Neuronal stem cell (in vitro differentiated cells): ENCODE measurements around the gene PDCD1.

ENCODE experiments used
- DNase-seq: peaks from one replicate; pipeline ENCODE4 v3.0.0-alpha.2; 2013; ENCODE audit warnings: low spot score
- H2AFZ ChIP-seq: one replicate; pipeline ENCODE4 v1.6.1; 2013; ENCODE audit warnings: mild to moderate bottlenecking, low read length, inconsistent platforms
- H2AK5ac ChIP-seq: 2 replicates; pipeline ENCODE4 v1.6.1; 2013; ENCODE audit warnings: low read depth, mild to moderate bottlenecking, inconsistent platforms, low read length, moderate library complexity, mixed read lengths
- H2BK120ac ChIP-seq: 2 replicates; pipeline ENCODE4 v1.6.1; 2013; ENCODE audit warnings: low read depth, mild to moderate bottlenecking, inconsistent platforms, low read length, moderate library complexity, mixed read lengths
- H2BK12ac ChIP-seq: one replicate; pipeline ENCODE4 v1.6.1; 2013; ENCODE audit warnings: low read length, inconsistent platforms
- H2BK15ac ChIP-seq: 2 replicates; pipeline ENCODE4 v1.6.1; 2013; ENCODE audit warnings: mild to moderate bottlenecking, low read length, inconsistent platforms, mixed read lengths
- H2BK5ac ChIP-seq: one replicate; pipeline ENCODE4 v1.6.1; 2013; ENCODE audit warnings: inconsistent platforms, mild to moderate bottlenecking, low read length, moderate library complexity
- H3K14ac ChIP-seq: one replicate; pipeline ENCODE4 v1.6.1; 2013; ENCODE audit warnings: low read length, inconsistent platforms
- H3K18ac ChIP-seq: 2 replicates; pipeline ENCODE4 v1.6.1; 2013; ENCODE audit warnings: low read length, inconsistent platforms
- H3K23ac ChIP-seq: 2 replicates; pipeline ENCODE4 v1.6.1; 2013; ENCODE audit warnings: low read depth, mild to moderate bottlenecking, mixed read lengths, low read length, inconsistent platforms; ENCODE audit not compliant: poor library complexity
- H3K27ac ChIP-seq: replicated peaks from 3 replicates; pipeline ENCODE4 v1.5.1; 2013; ENCODE audit warnings: low read length, inconsistent platforms
- H3K27me3 ChIP-seq, 3 experiments: 2 replicates each; pipeline ENCODE4 v1.6.1; 2013; ENCODE audit warnings: low read length in 3 of 3, mild to moderate bottlenecking in 2 of 3, inconsistent platforms in 1 of 3, low read depth in 1 of 3, mixed read lengths in 1 of 3, moderate library complexity in 1 of 3; ENCODE audit not compliant: control insufficient read depth in 3 of 3, insufficient read depth in 3 of 3
- H3K36me3 ChIP-seq, 2 donors: replicated peaks in 1 of 2; 2 replicates each; pipeline ENCODE4 v1.6.1; 2013; ENCODE audit warnings: low read length in 2 of 2; ENCODE audit not compliant: control insufficient read depth in 2 of 2, insufficient read depth in 2 of 2
- H3K4ac ChIP-seq: 2 replicates; pipeline ENCODE4 v1.6.1; 2013; ENCODE audit warnings: inconsistent platforms, mild to moderate bottlenecking, low read length, moderate library complexity
- H3K4me1 ChIP-seq, 2 donors: 1 replicate in 1 of 2; 2 replicates in 1 of 2; pipeline ENCODE4 v1.6.1; 2013; ENCODE audit warnings: low read length in 2 of 2, low read depth in 1 of 2; ENCODE audit not compliant: control insufficient read depth in 2 of 2, insufficient read depth in 1 of 2
- H3K4me2 ChIP-seq: one replicate; pipeline ENCODE4 v1.6.1; 2013; ENCODE audit warnings: mild to moderate bottlenecking, low read length, inconsistent platforms; ENCODE audit not compliant: insufficient read depth, poor library complexity, severe bottlenecking
- H3K4me3 ChIP-seq, 2 donors: 2 replicates each; pipeline ENCODE4 v1.5.1; 2013; ENCODE audit warnings: low read length in 2 of 2, mild to moderate bottlenecking in 2 of 2, inconsistent platforms in 1 of 2, moderate library complexity in 1 of 2
- H3K79me1 ChIP-seq: one replicate; pipeline ENCODE4 v1.6.1; 2013; ENCODE audit warnings: low read depth, mild to moderate bottlenecking, inconsistent platforms, low read length, moderate library complexity
- H3K9ac ChIP-seq: one replicate; pipeline ENCODE4 v1.6.1; 2013; ENCODE audit warnings: mild to moderate bottlenecking, low read depth, low read length, inconsistent platforms; ENCODE audit not compliant: poor library complexity
- H3K9me3 ChIP-seq, 2 donors: replicated peaks in 1 of 2; 2 replicates each; pipeline versions ENCODE3 to v1.6.1; 2013; ENCODE audit warnings: low read length in 2 of 2, mild to moderate bottlenecking in 2 of 2, inconsistent platforms in 1 of 2, low read depth in 1 of 2, mixed read lengths in 1 of 2, moderate library complexity in 1 of 2; ENCODE audit not compliant: control insufficient read depth in 2 of 2, insufficient read depth in 1 of 2
- H4K8ac ChIP-seq: one replicate; pipeline ENCODE4 v1.6.1; 2013; ENCODE audit warnings: low read depth, mild to moderate bottlenecking, inconsistent platforms, low read length, moderate library complexity
- H4K91ac ChIP-seq: one replicate; pipeline ENCODE4 v1.6.1; 2013; ENCODE audit warnings: low read length, low read depth, mild to moderate bottlenecking, inconsistent platforms; ENCODE audit not compliant: poor library complexity
- WGBS, 2 donors: extraction: QIAGEN DNeasy Blood & Tissue Kit; methylation state at CpG; one replicate each; pipeline ENCODE4 v1.1.7; 2013; ENCODE audit warnings: missing lambda C conversion rate in 2 of 2, mixed read lengths in 1 of 2; ENCODE audit not compliant: insufficient read length in 2 of 2, insufficient replicate concordance in 1 of 2; ENCODE audit errors: extremely low coverage in 2 of 2; 5-methylcytosine and 5-hydroxymethylcytosine counted together

Gene PDCD1

GRCh38 chr2:241901018-241901380 is 42.3 kb upstream of the PDCD1 start:
- Histone ChIP-seq H3K4ac (no peak overlapping the region), H3K79me1 (peaks cover 3% of the 10 kb centered on the region), H3K4me3 (no peak overlapping the region), H4K8ac (no peak overlapping the region), H2BK120ac (no peak overlapping the region), H3K27ac (no peak overlapping the region), H2BK5ac (no peak overlapping the region), H3K4me1 (peaks cover 0 to 16% of the 10 kb centered on the region in 2 donors), H3K36me3 (no peaks in the 10 kb centered on the region), H3K27me3 (peaks cover 0 to 23% (median 10%) of the 10 kb centered on the region in 3 experiments), H2AK5ac (peak overlapping the region; percentile 32), H3K18ac (peak overlapping the region; percentile 68), H2BK12ac (no peak overlapping the region), H4K91ac (no peak overlapping the region), H2AFZ (no peak overlapping the region), H3K23ac (peak overlapping the region; percentile 56), H3K9me3 (no peaks in the 10 kb centered on the region), H3K4me2 (no peak overlapping the region), H3K9ac (no peak overlapping the region), H3K14ac (no peak overlapping the region), H2BK15ac (no peak overlapping the region)
- WGBS, 2 donors: no CpG with 5 or more reads among the region's 21 CpGs
- no peak for DNase-seq

- no peak overlapping the region for H4K91ac ChIP-seq
- H2BK12ac ChIP-seq: no peak overlapping the region
- no peak overlapping the region for H3K4me3 ChIP-seq
- H3K27ac ChIP-seq: no peak overlapping the region
- H2BK120ac ChIP-seq: no peak overlapping the region
- peak overlapping the region; percentile 32 for H2AK5ac ChIP-seq
- DNase-seq: no peak
- H3K9ac ChIP-seq: no peak overlapping the region
- WGBS, 2 donors: no CpG with 5 or more reads among the region's 32 CpGs
- H3K27me3 ChIP-seq: peaks cover 0 to 23% (median 10%) of the 10 kb centered on the region in 3 experiments
- peak overlapping the region; percentile 39 for H3K14ac ChIP-seq
- H3K4me2 ChIP-seq: no peak overlapping the region
- peaks cover 0 to 16% of the 10 kb centered on the region in 2 donors for H3K4me1 ChIP-seq
- no peak overlapping the region for H4K8ac ChIP-seq
- H3K9me3 ChIP-seq: no peaks in the 10 kb centered on the region
- peak overlapping the region; percentile 56 for H3K23ac ChIP-seq
- peak overlapping the region; percentile 71 for H3K18ac ChIP-seq
- peak overlapping the region; percentile 60 for H2BK5ac ChIP-seq
- no peak overlapping the region for H3K4ac ChIP-seq
- H3K36me3 ChIP-seq: no peaks in the 10 kb centered on the region
- H2AFZ ChIP-seq: no peak overlapping the region
- H2BK15ac ChIP-seq: peak overlapping the region; percentile 19
- peaks cover 3% of the 10 kb centered on the region for H3K79me1 ChIP-seq
Observed at GRCh38 chr2:241900251-241901017, 41.7 kb upstream of the PDCD1 start.

- Histone ChIP-seq H4K8ac (no peak overlapping the region), H2BK12ac (no peak overlapping the region), H3K4me2 (no peak overlapping the region), H3K4me1 (peaks cover 0 to 16% of the 10 kb centered on the region in 2 donors), H3K27me3 (peaks cover 0 to 23% (median 10%) of the 10 kb centered on the region in 3 experiments), H2BK5ac (no peak overlapping the region), H3K14ac (no peak overlapping the region), H2BK120ac (peak overlapping the region; percentile 61), H3K36me3 (no peaks in the 10 kb centered on the region), H2AFZ (no peak overlapping the region), H3K79me1 (peaks cover under 1% of the 10 kb centered on the region), H2AK5ac (no peak overlapping the region), H3K4me3 (peak overlapping the region in 1 of 2 donors; percentile 57), H3K9me3 (no peaks in the 10 kb centered on the region), H2BK15ac (no peak overlapping the region), H3K9ac (no peak overlapping the region), H3K4ac (no peak overlapping the region), H3K27ac (no peak overlapping the region), H3K18ac (peak overlapping the region; percentile 83), H4K91ac (no peak overlapping the region), H3K23ac (peak overlapping the region; percentile 43)
- no peak for DNase-seq
- WGBS, 2 donors: no CpG with 5 or more reads among the region's 30 CpGs
Observed at GRCh38 chr2:241898463-241899270, 40.0 kb upstream of the PDCD1 start.
